ENCODE results near the gene TARBP1. TPM values are rescaled to one million over a fixed set of nuclear protein-coding genes. Genes with fewer than 3 reads are reported as not detected.

TARBP1 gene
- total RNA-seq, 3 donors from 2014 or later (not counting 1 experiment from before 2014, with no cell fraction given): 29.0 to 37.5 (median 32.2) TPM

GRCh38 chr1:234355782-234356510, 123.0 kb downstream of the TARBP1 start:
- peaks cover 2% of the 10 kb centered on the region for H3K27me3 ChIP-seq (ENCODE audit: control insufficient read depth, insufficient read depth, low read length)
- H3K4me1 ChIP-seq (ENCODE audit: control insufficient read depth, insufficient read depth, low read length): no peaks in the 10 kb centered on the region
- TF ChIP-seq CTCF (IDR thresholded peaks at IDR 0.05): no peak
- H3K36me3 Mint-ChIP-seq: no peaks in the 10 kb centered on the region
- H3K27ac Mint-ChIP-seq: peak overlapping the region in 1 of 2 donors; percentile 69
- no peaks in the 10 kb centered on the region for H3K36me3 ChIP-seq (ENCODE audit: control insufficient read depth, insufficient read depth, low read length)
- ATAC-seq (no peak), DNase-seq (no peak)
- H3K27ac ChIP-seq (ENCODE audit: low read length): no peak overlapping the region
- 94% methylated on average over 2 of the region's 3 CpGs for WGBS (ENCODE audit: insufficient coverage)
- H3K4me1 Mint-ChIP-seq: peaks cover 0 to 20% of the 10 kb centered on the region in 2 donors
- H3K4me3 ChIP-seq (ENCODE audit: low read length): no peak overlapping the region
- no peaks in the 10 kb centered on the region for H3K9me3 Mint-ChIP-seq
- peaks cover 27 to 40% of the 10 kb centered on the region in 2 donors for H3K27me3 Mint-ChIP-seq (ENCODE audit: low read depth in 2 of 2)
- H3K4me3 Mint-ChIP-seq: peak overlapping the region; percentile 77
- intact Hi-C loops (cut with micrococcal nuclease): no loop called here
- no peaks in the 10 kb centered on the region for H3K9me3 ChIP-seq (ENCODE audit: control insufficient read depth, insufficient read depth, low read length)

GRCh38 chr1:234348964-234349363, 130.0 kb downstream of the TARBP1 start:
- no peaks in the 10 kb centered on the region for H3K4me1 Mint-ChIP-seq
- H3K4me1 ChIP-seq (ENCODE audit: control insufficient read depth, insufficient read depth, low read length): no peaks in the 10 kb centered on the region
- no peak for DNase-seq
- H3K27me3 Mint-ChIP-seq (ENCODE audit: low read depth in 2 of 2): peaks cover 23 to 39% of the 10 kb centered on the region in 2 donors
- no peak overlapping the region for H3K4me3 Mint-ChIP-seq
- no peaks in the 10 kb centered on the region for H3K9me3 Mint-ChIP-seq
- no peak overlapping the region for H3K27ac ChIP-seq (ENCODE audit: low read length)
- peaks cover 10% of the 10 kb centered on the region for H3K27me3 ChIP-seq (ENCODE audit: control insufficient read depth, insufficient read depth, low read length)
- H3K36me3 Mint-ChIP-seq: no peaks in the 10 kb centered on the region
- H3K4me3 ChIP-seq (ENCODE audit: low read length): no peak overlapping the region
- intact Hi-C loops (cut with micrococcal nuclease): no loop called here
- H3K9me3 ChIP-seq (ENCODE audit: control insufficient read depth, insufficient read depth, low read length): no peaks in the 10 kb centered on the region
- H3K27ac Mint-ChIP-seq: no peak overlapping the region
- no peaks in the 10 kb centered on the region for H3K36me3 ChIP-seq (ENCODE audit: control insufficient read depth, insufficient read depth, low read length)
- 83% methylated on average over 3 of the region's 4 CpGs for WGBS (ENCODE audit: insufficient coverage)
- no peak for TF ChIP-seq CTCF (IDR thresholded peaks at IDR 0.05)
- ATAC-seq: no peak

- H3K27ac Mint-ChIP-seq: no peak overlapping the region
- H3K4me1 Mint-ChIP-seq: no peaks in the 10 kb centered on the region
- 90% methylated on average over 1 of the region's 1 CpG for WGBS (ENCODE audit: insufficient coverage)
Measured at GRCh38 chr1:234345237-234345636, 133.7 kb downstream of the TARBP1 start.

More at GRCh38 chr1:234345237-234345636, 133.7 kb downstream of the TARBP1 start:
- peaks cover 14 to 38% of the 10 kb centered on the region in 2 donors for H3K27me3 Mint-ChIP-seq (ENCODE audit: low read depth in 2 of 2)
- no peak for ATAC-seq
- Histone ChIP-seq H3K9me3 (ENCODE audit: control insufficient read depth, insufficient read depth, low read length) (no peaks in the 10 kb centered on the region), H3K27me3 (ENCODE audit: control insufficient read depth, insufficient read depth, low read length) (peaks cover 5% of the 10 kb centered on the region), H3K27ac (ENCODE audit: low read length) (no peak overlapping the region), H3K4me1 (ENCODE audit: control insufficient read depth, insufficient read depth, low read length) (no peaks in the 10 kb centered on the region), H3K4me3 (ENCODE audit: low read length) (no peak overlapping the region), H3K36me3 (ENCODE audit: control insufficient read depth, insufficient read depth, low read length) (no peaks in the 10 kb centered on the region)
- H3K36me3 Mint-ChIP-seq: no peaks in the 10 kb centered on the region
- no peaks in the 10 kb centered on the region for H3K9me3 Mint-ChIP-seq
- no peak for TF ChIP-seq CTCF (IDR thresholded peaks at IDR 0.05)
- H3K4me3 Mint-ChIP-seq: no peak overlapping the region
- intact Hi-C loops (cut with micrococcal nuclease): no loop called here
- no peak for DNase-seq
